ENCODE measurements around the gene ATG10. TPM values are rescaled to one million over a fixed set of nuclear protein-coding genes. Genes with fewer than 3 reads are reported as not detected.
"Not testable (repeated sequence)": the region's sequence is repeated elsewhere in the genome, so short reads cannot be mapped to it uniquely, and the experiment has no call there.

Gene ATG10
- total RNA-seq, 1 donor from 2014 or later = 6.2 TPM

DNA sequence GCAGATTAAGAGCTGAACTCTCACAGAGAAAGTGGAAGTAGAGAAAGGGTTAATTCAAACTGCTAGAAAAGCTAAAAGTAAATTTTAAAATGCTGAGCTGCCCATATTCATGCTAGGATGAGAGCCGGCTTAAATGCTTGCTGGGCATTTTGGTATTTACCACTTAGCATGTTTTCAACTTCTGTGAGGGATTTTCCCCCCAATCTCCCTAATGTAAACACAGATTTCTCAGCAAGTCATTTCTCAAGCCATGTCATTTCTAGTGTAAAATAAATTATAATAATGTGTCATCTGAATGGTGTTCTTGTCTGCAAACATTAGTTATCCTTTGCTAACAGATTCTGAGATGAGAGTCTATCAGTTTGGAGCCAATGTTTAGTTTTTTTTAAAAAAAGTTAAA, 284.0 kb downstream of the ATG10 start:
- peaks cover 6% of the 10 kb centered on the region for H3K27me3 Mint-ChIP-seq (ENCODE audit: unreplicated experiment)
- no peaks in the 10 kb centered on the region for H3K4me1 Mint-ChIP-seq (ENCODE audit: unreplicated experiment)
- TF ChIP-seq, protein P1, sequence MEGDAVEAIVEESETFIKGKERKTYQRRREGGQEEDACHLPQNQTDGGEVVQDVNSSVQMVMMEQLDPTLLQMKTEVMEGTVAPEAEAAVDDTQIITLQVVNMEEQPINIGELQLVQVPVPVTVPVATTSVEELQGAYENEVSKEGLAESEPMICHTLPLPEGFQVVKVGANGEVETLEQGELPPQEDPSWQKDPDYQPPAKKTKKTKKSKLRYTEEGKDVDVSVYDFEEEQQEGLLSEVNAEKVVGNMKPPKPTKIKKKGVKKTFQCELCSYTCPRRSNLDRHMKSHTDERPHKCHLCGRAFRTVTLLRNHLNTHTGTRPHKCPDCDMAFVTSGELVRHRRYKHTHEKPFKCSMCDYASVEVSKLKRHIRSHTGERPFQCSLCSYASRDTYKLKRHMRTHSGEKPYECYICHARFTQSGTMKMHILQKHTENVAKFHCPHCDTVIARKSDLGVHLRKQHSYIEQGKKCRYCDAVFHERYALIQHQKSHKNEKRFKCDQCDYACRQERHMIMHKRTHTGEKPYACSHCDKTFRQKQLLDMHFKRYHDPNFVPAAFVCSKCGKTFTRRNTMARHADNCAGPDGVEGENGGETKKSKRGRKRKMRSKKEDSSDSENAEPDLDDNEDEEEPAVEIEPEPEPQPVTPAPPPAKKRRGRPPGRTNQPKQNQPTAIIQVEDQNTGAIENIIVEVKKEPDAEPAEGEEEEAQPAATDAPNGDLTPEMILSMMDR (IDR thresholded peaks at IDR 0.05; ENCODE audit: unreplicated experiment) = no peak
- H3K9me3 Mint-ChIP-seq (ENCODE audit: unreplicated experiment) = no peaks in the 10 kb centered on the region
- H3K4me3 Mint-ChIP-seq (ENCODE audit: unreplicated experiment) = no peak overlapping the region
- H3K36me3 Mint-ChIP-seq (ENCODE audit: low read depth, unreplicated experiment) = no peaks in the 10 kb centered on the region
- DNase-seq (ENCODE audit: low spot score) = no peak
- no peak overlapping the region for H3K27ac Mint-ChIP-seq (ENCODE audit: unreplicated experiment)

DNA sequence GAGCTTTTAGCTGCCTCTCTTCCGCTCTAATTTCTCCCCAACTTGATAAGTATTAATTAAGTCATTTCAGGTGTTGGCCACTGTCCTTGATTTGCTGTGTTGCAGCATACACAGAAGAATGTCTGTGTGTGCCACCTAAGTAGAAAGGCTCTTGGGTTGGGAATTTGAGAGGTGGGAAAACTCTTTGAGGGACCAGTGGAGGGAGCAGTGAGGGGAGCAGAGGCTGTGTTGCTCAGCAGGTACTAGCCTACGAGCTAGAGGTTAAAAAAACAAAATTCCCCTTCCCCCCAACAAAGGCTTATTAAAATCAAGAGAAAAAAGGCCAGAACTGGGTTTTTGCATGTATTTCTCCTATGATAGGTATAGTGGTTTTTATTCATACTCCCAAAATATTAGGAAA, 285.4 kb downstream of the ATG10 start:
- Mint-ChIP-seq H3K4me1 (ENCODE audit: unreplicated experiment) (no peaks in the 10 kb centered on the region), H3K27ac (ENCODE audit: unreplicated experiment) (no peak overlapping the region), H3K27me3 (ENCODE audit: unreplicated experiment) (peaks cover 6% of the 10 kb centered on the region), H3K4me3 (ENCODE audit: unreplicated experiment) (no peak overlapping the region), H3K36me3 (ENCODE audit: low read depth, unreplicated experiment) (no peaks in the 10 kb centered on the region), H3K9me3 (ENCODE audit: unreplicated experiment) (no peaks in the 10 kb centered on the region)
- no peak for DNase-seq (ENCODE audit: low spot score)
- TF ChIP-seq, protein P1 (IDR thresholded peaks at IDR 0.05; ENCODE audit: unreplicated experiment) = no peak

DNA sequence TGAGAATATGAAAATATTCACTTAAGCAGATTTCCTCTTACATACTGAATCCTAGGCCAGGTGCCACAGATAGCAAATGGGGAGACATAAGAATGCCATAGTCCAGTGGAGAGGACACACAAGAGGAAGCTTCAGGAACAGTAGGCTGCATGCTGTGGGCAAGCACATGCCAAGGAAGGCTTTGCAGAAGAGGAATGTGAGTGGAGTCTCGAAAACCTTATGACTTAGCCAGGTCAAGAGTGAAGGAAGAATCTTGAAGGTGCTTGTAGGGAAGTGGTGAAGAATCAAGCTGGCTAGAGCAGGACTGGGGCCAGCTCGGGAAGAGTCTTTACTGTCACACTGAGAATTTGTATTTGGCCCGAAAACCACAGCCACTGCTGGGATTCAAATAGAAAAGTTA, 285.9 kb downstream of the ATG10 start:
- H3K9me3 Mint-ChIP-seq (ENCODE audit: unreplicated experiment) = no peaks in the 10 kb centered on the region
- TF ChIP-seq, protein P1 (IDR thresholded peaks at IDR 0.05; ENCODE audit: unreplicated experiment) = no peak
- no peak overlapping the region for H3K4me3 Mint-ChIP-seq (ENCODE audit: unreplicated experiment)
- no peaks in the 10 kb centered on the region for H3K36me3 Mint-ChIP-seq (ENCODE audit: low read depth, unreplicated experiment)
- H3K27ac Mint-ChIP-seq (ENCODE audit: unreplicated experiment) = no peak overlapping the region
- no peak for DNase-seq (ENCODE audit: low spot score)
- no peaks in the 10 kb centered on the region for H3K4me1 Mint-ChIP-seq (ENCODE audit: unreplicated experiment)
- H3K27me3 Mint-ChIP-seq (ENCODE audit: unreplicated experiment) = peaks cover 6% of the 10 kb centered on the region

DNA sequence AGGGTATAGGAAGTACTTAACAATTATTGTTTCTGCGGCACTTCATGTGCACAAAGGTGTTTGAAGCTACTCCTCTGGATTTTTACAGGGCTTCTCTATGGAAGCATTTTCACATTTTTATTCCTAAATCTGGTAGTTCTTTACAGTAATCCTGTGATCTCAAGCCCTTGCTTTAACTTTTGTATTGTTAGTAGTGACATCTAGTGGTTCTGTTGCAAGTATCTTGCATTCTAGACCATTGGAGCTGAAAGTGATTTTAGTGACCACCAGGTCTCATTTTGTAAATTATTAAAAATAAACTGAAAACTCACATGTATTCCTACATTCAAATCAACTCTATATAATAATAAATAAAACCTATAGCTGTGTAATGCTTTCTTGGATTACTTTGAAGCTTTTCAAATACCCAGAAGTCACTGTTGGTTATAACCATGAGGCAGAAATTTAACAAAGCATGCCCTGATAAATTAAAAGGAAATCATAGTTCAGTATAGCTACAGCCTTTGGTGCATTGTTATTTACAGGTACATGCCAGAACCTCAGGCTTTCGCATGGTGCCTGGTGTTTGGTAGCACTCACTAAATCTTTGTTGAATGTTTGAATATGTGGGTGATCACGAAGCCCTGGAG, 287.5 kb downstream of the ATG10 start:
- DNase-seq (ENCODE audit: low spot score) = no peak
- no peak overlapping the region for H3K27ac Mint-ChIP-seq (ENCODE audit: unreplicated experiment)
- peaks cover 6% of the 10 kb centered on the region for H3K27me3 Mint-ChIP-seq (ENCODE audit: unreplicated experiment)
- no peaks in the 10 kb centered on the region for H3K9me3 Mint-ChIP-seq (ENCODE audit: unreplicated experiment)
- no peak overlapping the region for H3K4me3 Mint-ChIP-seq (ENCODE audit: unreplicated experiment)
- H3K36me3 Mint-ChIP-seq (ENCODE audit: low read depth, unreplicated experiment) = no peaks in the 10 kb centered on the region
- TF ChIP-seq, protein P1 (IDR thresholded peaks at IDR 0.05; ENCODE audit: unreplicated experiment) = no peak
- H3K4me1 Mint-ChIP-seq (ENCODE audit: unreplicated experiment) = no peaks in the 10 kb centered on the region

DNA sequence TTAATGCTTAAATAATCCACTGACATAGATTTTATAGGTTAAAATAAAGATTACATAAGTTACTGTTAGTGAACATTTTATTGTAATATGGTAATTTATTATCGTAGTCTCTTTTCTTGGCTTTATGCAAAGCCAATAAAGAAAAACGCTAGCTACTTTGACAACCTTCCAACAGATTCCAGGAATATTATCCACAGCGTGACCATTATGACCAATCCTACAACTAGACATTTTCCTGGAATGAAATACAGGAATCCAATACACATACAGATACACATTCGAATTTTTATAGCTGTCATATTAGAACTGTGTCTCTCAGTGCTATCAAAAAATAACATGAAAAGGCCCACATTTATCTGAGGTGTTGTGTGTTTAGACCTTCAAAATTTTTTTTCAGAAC, 293.2 kb downstream of the ATG10 start:
- H3K4me3 Mint-ChIP-seq (ENCODE audit: unreplicated experiment) = no peak overlapping the region
- TF ChIP-seq, protein P1 (IDR thresholded peaks at IDR 0.05; ENCODE audit: unreplicated experiment) = no peak
- DNase-seq (ENCODE audit: low spot score) = no peak
- no peaks in the 10 kb centered on the region for H3K4me1 Mint-ChIP-seq (ENCODE audit: unreplicated experiment)
- no peak overlapping the region for H3K27ac Mint-ChIP-seq (ENCODE audit: unreplicated experiment)
- H3K27me3 Mint-ChIP-seq (ENCODE audit: unreplicated experiment) = no peaks in the 10 kb centered on the region
- no peaks in the 10 kb centered on the region for H3K9me3 Mint-ChIP-seq (ENCODE audit: unreplicated experiment)
- H3K36me3 Mint-ChIP-seq (ENCODE audit: low read depth, unreplicated experiment) = peaks cover 24% of the 10 kb centered on the region

DNA sequence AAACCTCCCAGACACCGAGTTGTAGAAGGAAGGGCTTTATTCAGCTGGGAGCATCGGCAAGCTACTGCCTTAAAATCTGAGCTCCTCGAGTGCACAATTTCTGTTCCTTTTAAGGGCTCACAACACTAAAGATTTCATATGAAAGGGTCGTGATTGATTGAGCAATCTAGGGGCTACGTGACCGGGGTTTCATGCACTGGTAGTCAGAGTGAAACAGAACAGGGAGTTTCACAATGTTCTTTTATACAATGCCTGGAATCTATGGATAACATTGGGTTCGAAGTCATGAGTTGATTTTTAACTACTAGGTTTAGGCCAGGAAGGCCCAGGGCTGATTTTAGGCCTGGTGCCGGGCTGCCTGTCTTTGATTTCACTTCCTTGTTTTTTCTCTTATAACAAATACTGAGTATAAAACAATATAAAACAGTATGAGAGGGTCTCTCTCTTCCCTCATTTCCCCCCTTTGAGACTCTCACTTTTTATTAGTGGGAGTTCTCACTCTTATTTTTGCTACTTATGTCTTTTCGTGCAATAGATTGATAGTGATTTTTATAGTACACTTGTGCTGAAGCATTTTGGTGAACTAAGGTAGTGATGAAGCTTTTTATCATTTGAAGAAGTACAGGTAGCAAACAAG, 295.6 kb downstream of the ATG10 start:
- H3K27ac Mint-ChIP-seq (ENCODE audit: unreplicated experiment); DNase-seq (ENCODE audit: low spot score); H3K4me1 Mint-ChIP-seq (ENCODE audit: unreplicated experiment); H3K9me3 Mint-ChIP-seq (ENCODE audit: unreplicated experiment); H3K27me3 Mint-ChIP-seq (ENCODE audit: unreplicated experiment); H3K4me3 Mint-ChIP-seq (ENCODE audit: unreplicated experiment): not testable (repeated sequence)
- H3K36me3 Mint-ChIP-seq (ENCODE audit: low read depth, unreplicated experiment) = peaks cover 29% of the 10 kb centered on the region

DNA sequence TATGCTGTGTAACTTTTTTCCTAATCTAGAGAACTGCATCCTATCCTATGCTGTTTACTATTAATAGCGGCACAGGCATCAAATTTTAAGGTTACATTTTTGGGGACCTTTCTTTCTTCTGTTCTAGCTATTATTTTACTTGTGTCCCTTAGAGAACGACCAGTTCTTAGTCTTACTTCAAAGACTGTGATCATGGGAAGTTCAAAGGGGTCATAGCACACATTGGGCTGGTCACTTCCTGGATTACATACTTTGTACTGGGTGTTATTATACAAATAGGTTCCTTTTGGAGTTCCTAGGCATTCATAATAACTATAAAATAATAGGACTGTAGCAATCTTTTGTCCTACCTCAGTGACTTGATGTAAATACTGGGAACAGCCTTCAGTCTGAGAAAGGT, 297.5 kb downstream of the ATG10 start:
- DNase-seq (ENCODE audit: low spot score); H3K27ac Mint-ChIP-seq (ENCODE audit: unreplicated experiment): not testable (repeated sequence)

More for the DNA sequence above, 297.5 kb downstream of the ATG10 start:
- H3K36me3 Mint-ChIP-seq (ENCODE audit: low read depth, unreplicated experiment) = peaks cover 35% of the 10 kb centered on the region
- H3K4me3 Mint-ChIP-seq (ENCODE audit: unreplicated experiment); H3K4me1 Mint-ChIP-seq (ENCODE audit: unreplicated experiment); H3K9me3 Mint-ChIP-seq (ENCODE audit: unreplicated experiment); H3K27me3 Mint-ChIP-seq (ENCODE audit: unreplicated experiment): not testable (repeated sequence)

Data from endothelial cell (in vitro differentiated cells).